ENCODE results near the gene PRDM16. TPM values are rescaled to one million over a fixed set of nuclear protein-coding genes. Genes with fewer than 3 reads are reported as not detected.

The PRDM16 gene
- total and polyA plus RNA-seq, 2 of the 13 experiments (the other 11 are each of a cell fraction or from before 2014, with no cell fraction given) = 0.15 to 0.81 TPM

- H3K4me1 ChIP-seq (ENCODE audit: insufficient read depth, low read length) = no peaks in the 10 kb centered on the region
- POLR2A ChIA-PET = no interaction called here
- H3K79me2 ChIP-seq (ENCODE audit: insufficient read depth, low read length) = no peaks in the 10 kb centered on the region
- H3K4me2 ChIP-seq (ENCODE audit: low read depth, low read length) = no peak overlapping the region
- peaks cover 18 to 96% of the 10 kb centered on the region in 2 experiments for H3K27me3 ChIP-seq (ENCODE audit: control insufficient read depth in 1 of 2, insufficient read depth in 2 of 2, low read length in 2 of 2)
- no peak for FAIRE-seq
- 0 out of 2 replicates have a peak, but pooled peaks cover 4% of the 10 kb centered on the region for H4K20me1 ChIP-seq (ENCODE audit: insufficient read depth, low read length)
- no peak overlapping the region for H3K4me3 ChIP-seq (replicated peaks in 1 of 3; ENCODE audit: insufficient read depth in 1 of 3, low read depth in 2 of 3, low read length in 3 of 3)
- H3K9me3 ChIP-seq (ENCODE audit: low read length) = no peaks in the 10 kb centered on the region
- in situ Hi-C loops (cut with HindIII; ENCODE audit: extremely low pct_ligation_motif_present, low pct_unique_long_range_greater_than_20kb) (no loop called here), intact Hi-C loops (cut with micrococcal nuclease; ENCODE audit: unreplicated experiment) (no loop called here)
- H3K36me3 ChIP-seq (replicated peaks in 1 of 2; ENCODE audit: control insufficient read depth in 1 of 2, insufficient read depth in 2 of 2, low read length in 2 of 2) = no peaks in the 10 kb centered on the region
- no peak overlapping the region for H3K9ac ChIP-seq (ENCODE audit: insufficient read depth, low read depth, low read length)
- no TSS peak for BruUV-seq (replicated peaks)
- ATAC-seq = no peak
- CTCF ChIA-PET (ENCODE audit: low intra/inter-chr PET ratio, low total read pairs) = no interaction called here
- no peak overlapping the region for H3K27ac ChIP-seq (ENCODE audit: extremely low read length, insufficient read depth, low read length)
- TF ChIP-seq MEIS2 (CRISPR knock-in tag; IDR thresholded peaks at IDR 0.05) (no peak), NR2F2 (IDR thresholded peaks at IDR 0.05; ENCODE audit: borderline replicate concordance, low read depth) (no peak)
- 13% methylated on average over 4 of the region's 14 CpGs for WGBS (ENCODE audit: low lambda C conversion rate)
- H2AFZ ChIP-seq (ENCODE audit: low read length) = no peak overlapping the region
- DNase-seq (ENCODE audit: low spot score) = no peak
Observed at GRCh38 chr1:3034728-3035562, 34.1 kb upstream of the PRDM16 start.

GRCh38 chr1:3035563-3036446, 33.2 kb upstream of the PRDM16 start:
- no peaks in the 10 kb centered on the region for H3K79me2 ChIP-seq (ENCODE audit: insufficient read depth, low read length)
- no peak overlapping the region for H2AFZ ChIP-seq (ENCODE audit: low read length)
- H3K9me3 ChIP-seq (ENCODE audit: low read length) = no peaks in the 10 kb centered on the region
- in situ Hi-C loops (cut with HindIII; ENCODE audit: extremely low pct_ligation_motif_present, low pct_unique_long_range_greater_than_20kb) (no loop called here), intact Hi-C loops (cut with micrococcal nuclease; ENCODE audit: unreplicated experiment) (no loop called here)
- ATAC-seq (no peak), FAIRE-seq (no peak), DNase-seq (ENCODE audit: low spot score) (no peak)
- no peaks in the 10 kb centered on the region for H3K36me3 ChIP-seq (replicated peaks in 1 of 2; ENCODE audit: control insufficient read depth in 1 of 2, insufficient read depth in 2 of 2, low read length in 2 of 2)
- H3K4me1 ChIP-seq (ENCODE audit: insufficient read depth, low read length) = no peaks in the 10 kb centered on the region
- ChIA-PET POLR2A (no interaction called here), CTCF (ENCODE audit: low intra/inter-chr PET ratio, low total read pairs) (no interaction called here)
- H3K9ac ChIP-seq (ENCODE audit: insufficient read depth, low read depth, low read length) = no peak overlapping the region
- peaks cover 19 to 96% of the 10 kb centered on the region in 2 experiments; a peak in 4 of 5 replicates for H3K27me3 ChIP-seq (ENCODE audit: control insufficient read depth in 1 of 2, insufficient read depth in 2 of 2, low read length in 2 of 2)
- H3K4me2 ChIP-seq (ENCODE audit: low read depth, low read length) = no peak overlapping the region
- no TSS peak for BruUV-seq (replicated peaks)
- WGBS (ENCODE audit: low lambda C conversion rate) = 3% methylated on average over 8 of the region's 19 CpGs
- H3K4me3 ChIP-seq (replicated peaks in 1 of 3; ENCODE audit: insufficient read depth in 1 of 3, low read depth in 2 of 3, low read length in 3 of 3) = no peak overlapping the region
- H4K20me1 ChIP-seq (ENCODE audit: insufficient read depth, low read length) = 0 out of 2 replicates have a peak, but pooled peaks cover 4% of the 10 kb centered on the region
- TF ChIP-seq ZNF564 (CRISPR knock-in tag; IDR thresholded peaks at IDR 0.05) (no peak), ZNF484 (CRISPR knock-in tag; IDR thresholded peaks at IDR 0.05; ENCODE audit: borderline replicate concordance, low read depth) (no peak), SP4 (CRISPR knock-in tag; IDR thresholded peaks at IDR 0.05) (no peak), HOXA5 (CRISPR knock-in tag; IDR thresholded peaks at IDR 0.05) (no peak)
- H3K27ac ChIP-seq (ENCODE audit: extremely low read length, insufficient read depth, low read length) = no peak overlapping the region
